Central memory CD8-positive, alpha-beta T cell (primary cell): Measurements from ENCODE around the gene INF2.
A peak's percentile ranks its signal among the peaks of the same experiment; 100 is the strongest.

Experiments used
- ATAC-seq: fragments of 150-1000 bp; cut with Tn5 transposase; replicated peaks from 2 replicates; pipeline ENCODE4 v1.10.0; 2022; ENCODE audit warnings: mild to moderate bottlenecking, moderate FRiP score, moderate number of reproducible peaks; ENCODE audit not compliant: poor library complexity, severe bottlenecking; ENCODE audit errors: extremely low read depth
- DNase-seq, 2 donors: peaks; one replicate each; pipeline ENCODE4 v3.0.0; 2021; ENCODE audit warnings: low spot score in 2 of 2
- H3K27ac Mint-ChIP-seq: one replicate; pipeline ENCODE4 v1.8.0; 2022; ENCODE audit warnings: low read depth, mild to moderate bottlenecking, moderate library complexity, mixed read lengths
- H3K27me3 Mint-ChIP-seq: one replicate; pipeline ENCODE4 v1.8.0; 2022; ENCODE audit warnings: mixed read lengths
- H3K36me3 Mint-ChIP-seq: one replicate; pipeline ENCODE4 v1.8.0; 2022; ENCODE audit warnings: mild to moderate bottlenecking, moderate library complexity, mixed read lengths; ENCODE audit not compliant: insufficient read depth
- H3K4me1 Mint-ChIP-seq: one replicate; pipeline ENCODE4 v1.8.0; 2022; ENCODE audit warnings: mixed read lengths
- H3K4me3 Mint-ChIP-seq: one replicate; pipeline ENCODE4 v1.8.0; 2022; ENCODE audit warnings: mild to moderate bottlenecking, moderate library complexity, mixed read lengths
- H3K9me3 Mint-ChIP-seq: one replicate; pipeline ENCODE4 v1.8.0; 2022; ENCODE audit warnings: mixed read lengths

The INF2 gene

GRCh38 chr14:104681689-104682074 is 7.7 kb upstream of the INF2 start:
- ATAC-seq, result no peak
- peaks cover 17% of the 10 kb centered on the region for H3K4me1 Mint-ChIP-seq
- no peak for DNase-seq
- no peaks in the 10 kb centered on the region for H3K9me3 Mint-ChIP-seq
- H3K4me3 Mint-ChIP-seq, result no peak overlapping the region
- H3K27ac Mint-ChIP-seq, result no peak overlapping the region
- H3K27me3 Mint-ChIP-seq, result peaks cover 21% of the 10 kb centered on the region
- peaks cover 5% of the 10 kb centered on the region for H3K36me3 Mint-ChIP-seq

GRCh38 chr14:104682107-104682593 is 7.3 kb upstream of the INF2 start:
- Mint-ChIP-seq H3K36me3 (peaks cover 4% of the 10 kb centered on the region), H3K9me3 (no peaks in the 10 kb centered on the region), H3K27ac (no peak overlapping the region), H3K4me3 (no peak overlapping the region), H3K27me3 (peaks cover 21% of the 10 kb centered on the region), H3K4me1 (peaks cover 18% of the 10 kb centered on the region)
- ATAC-seq, result no peak
- DNase-seq, result no peak

GRCh38 chr14:104683653-104684448 is 5.6 kb upstream of the INF2 start:
- Mint-ChIP-seq H3K36me3 (peaks cover 3% of the 10 kb centered on the region), H3K27me3 (peaks cover 21% of the 10 kb centered on the region), H3K4me1 (peaks cover 16% of the 10 kb centered on the region), H3K4me3 (no peak overlapping the region), H3K27ac (no peak overlapping the region), H3K9me3 (no peaks in the 10 kb centered on the region)
- no peak for ATAC-seq
- DNase-seq, result no peak

- DNase-seq (no peak), ATAC-seq (no peak)
- H3K4me1 Mint-ChIP-seq, result peaks cover 16% of the 10 kb centered on the region
- H3K36me3 Mint-ChIP-seq, result peaks cover 3% of the 10 kb centered on the region
- H3K27ac Mint-ChIP-seq, result no peak overlapping the region
- H3K9me3 Mint-ChIP-seq, result no peaks in the 10 kb centered on the region
- H3K4me3 Mint-ChIP-seq, result no peak overlapping the region
- peaks cover 21% of the 10 kb centered on the region for H3K27me3 Mint-ChIP-seq
These were observed 5.0 kb upstream of the INF2 start for GRCh38 chr14:104684449-104684821.

GRCh38 chr14:104685216-104685997 is 4.0 kb upstream of the INF2 start:
- H3K4me3 Mint-ChIP-seq, result no peak overlapping the region
- H3K27ac Mint-ChIP-seq, result no peak overlapping the region
- peaks cover 16% of the 10 kb centered on the region for H3K4me1 Mint-ChIP-seq
- no peaks in the 10 kb centered on the region for H3K36me3 Mint-ChIP-seq
- peaks cover 14% of the 10 kb centered on the region for H3K27me3 Mint-ChIP-seq
- no peaks in the 10 kb centered on the region for H3K9me3 Mint-ChIP-seq
- ATAC-seq, result no peak
- DNase-seq, result no peak

DNA sequence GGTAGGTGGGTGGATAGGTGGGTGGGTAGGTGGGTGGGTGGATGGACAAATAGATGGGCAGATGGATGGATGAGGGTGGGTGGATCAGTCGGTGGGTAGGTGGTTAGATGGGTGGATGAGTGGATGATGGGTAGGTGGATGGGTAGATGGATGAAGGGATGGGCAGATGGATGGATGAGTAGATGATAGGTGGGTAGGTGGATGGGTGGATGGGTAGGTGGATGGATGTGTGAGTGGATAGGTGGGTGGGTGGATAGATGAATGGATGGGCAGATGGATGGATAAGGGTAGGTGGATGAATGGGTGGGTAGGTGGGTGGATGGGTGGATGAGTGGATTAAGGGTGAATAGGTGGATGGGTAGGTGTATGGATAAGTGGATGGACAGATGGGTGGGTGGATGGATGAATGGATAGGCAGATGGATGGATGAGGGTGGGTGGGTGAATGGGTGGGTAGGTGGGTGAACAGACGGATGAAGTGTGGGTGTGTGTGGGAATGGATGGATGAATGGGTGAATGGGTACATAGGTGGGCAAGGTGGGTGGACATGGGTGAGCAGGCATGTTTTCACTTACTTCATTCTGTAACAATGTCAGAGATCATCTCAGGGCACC is 3.3 kb upstream of the INF2 start:
- no peak overlapping the region for H3K27ac Mint-ChIP-seq
- no peak for ATAC-seq
- H3K9me3 Mint-ChIP-seq, result no peaks in the 10 kb centered on the region
- H3K4me1 Mint-ChIP-seq, result peaks cover 16% of the 10 kb centered on the region
- peaks cover 7% of the 10 kb centered on the region for H3K27me3 Mint-ChIP-seq
- H3K36me3 Mint-ChIP-seq, result no peaks in the 10 kb centered on the region
- no peak for DNase-seq
- no peak overlapping the region for H3K4me3 Mint-ChIP-seq

- H3K27ac Mint-ChIP-seq, result peak overlapping the region; percentile 25
- DNase-seq, result no peak
- peaks cover 16% of the 10 kb centered on the region for H3K4me1 Mint-ChIP-seq
- H3K36me3 Mint-ChIP-seq, result no peaks in the 10 kb centered on the region
- H3K9me3 Mint-ChIP-seq, result no peaks in the 10 kb centered on the region
- no peak for ATAC-seq
- no peak overlapping the region for H3K4me3 Mint-ChIP-seq
- no peaks in the 10 kb centered on the region for H3K27me3 Mint-ChIP-seq
These were observed 2.5 kb upstream of the INF2 start for GRCh38 chr14:104686624-104687517.

DNA sequence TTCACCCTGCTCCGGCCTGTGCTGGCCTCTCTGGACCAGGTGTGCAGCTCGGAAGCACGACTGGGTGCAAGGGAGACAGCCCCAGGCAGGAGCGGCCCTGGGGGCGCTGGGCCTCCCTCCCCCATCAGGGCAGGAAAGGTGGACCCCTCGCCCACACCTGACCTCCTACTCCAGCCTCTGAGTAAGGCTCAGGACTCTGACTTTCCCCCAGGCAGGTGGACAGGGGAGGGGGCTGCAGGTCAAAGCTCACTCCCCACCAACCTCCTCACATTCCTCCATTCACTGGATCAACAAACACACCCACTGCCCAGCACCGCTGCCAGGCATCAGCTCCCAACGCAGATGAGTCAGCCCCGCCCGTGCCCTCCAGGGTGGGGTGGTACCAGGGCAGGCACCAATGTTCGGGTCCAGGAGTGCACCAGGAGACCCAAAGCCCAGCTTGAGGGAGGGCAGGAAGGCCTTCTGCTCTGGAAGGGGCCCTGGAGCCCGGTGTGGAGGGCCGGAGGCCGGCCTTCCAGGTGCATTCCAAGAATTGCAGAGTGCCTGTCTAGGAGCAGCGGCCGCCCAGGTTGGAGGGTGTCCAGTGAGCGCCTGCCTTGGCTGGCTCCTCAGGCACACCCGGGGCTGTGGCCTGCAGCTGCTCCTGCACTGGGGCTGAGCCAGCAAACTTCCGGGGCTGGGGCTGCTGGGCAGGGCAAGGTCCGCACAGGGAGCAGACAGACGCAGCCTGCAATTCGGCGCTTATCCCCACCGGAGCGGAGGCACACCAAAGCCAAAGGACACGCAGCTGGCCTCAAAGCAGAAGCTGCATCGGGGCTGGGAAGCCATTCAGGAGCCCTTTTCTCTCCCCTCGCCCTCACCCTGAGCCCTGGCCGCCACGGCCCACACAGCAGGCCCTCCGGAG is 1.6 kb upstream of the INF2 start:
- no peaks in the 10 kb centered on the region for H3K36me3 Mint-ChIP-seq
- no peak for ATAC-seq
- DNase-seq, result no peak
- H3K4me1 Mint-ChIP-seq, result peaks cover 16% of the 10 kb centered on the region
- H3K27ac Mint-ChIP-seq, result no peak overlapping the region
- H3K4me3 Mint-ChIP-seq, result peak overlapping the region; percentile 73
- no peaks in the 10 kb centered on the region for H3K27me3 Mint-ChIP-seq
- H3K9me3 Mint-ChIP-seq, result no peaks in the 10 kb centered on the region

DNA sequence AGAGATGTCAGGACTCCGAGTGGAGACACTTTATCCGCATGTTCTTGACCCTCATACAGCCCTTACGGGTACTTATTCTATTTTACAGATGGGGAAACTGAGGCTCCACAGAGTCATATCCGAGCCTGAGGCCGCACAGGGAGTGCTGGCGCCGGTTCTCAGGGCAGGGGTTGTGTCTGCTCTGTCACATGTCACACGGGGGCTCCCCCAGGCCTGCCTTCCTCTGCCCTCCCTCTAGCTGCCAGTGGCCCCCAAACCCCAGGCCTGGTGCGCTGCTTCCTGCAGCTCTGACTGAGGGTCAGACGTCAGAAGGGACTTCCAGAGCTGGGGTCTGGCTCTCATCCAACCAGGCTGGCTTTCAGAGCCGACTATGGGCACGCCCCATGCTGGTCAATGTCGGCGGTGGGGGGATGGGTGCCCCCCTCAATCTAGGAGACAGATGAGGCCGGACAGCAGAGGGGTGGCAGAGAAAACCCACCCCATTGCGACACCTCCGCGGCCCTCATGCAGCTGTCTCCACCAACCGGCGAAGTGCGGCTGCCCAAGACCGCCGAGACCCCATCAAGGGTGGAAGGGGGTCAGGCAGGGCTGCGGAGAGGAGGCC is 811 bp upstream of the INF2 start:
- DNase-seq (no peak), ATAC-seq (no peak)
- no peaks in the 10 kb centered on the region for H3K36me3 Mint-ChIP-seq
- H3K9me3 Mint-ChIP-seq, result no peaks in the 10 kb centered on the region
- H3K27ac Mint-ChIP-seq, result no peak overlapping the region
- H3K4me3 Mint-ChIP-seq, result peak overlapping the region; percentile 73
- H3K4me1 Mint-ChIP-seq, result peaks cover 16% of the 10 kb centered on the region
- H3K27me3 Mint-ChIP-seq, result no peaks in the 10 kb centered on the region

DNA sequence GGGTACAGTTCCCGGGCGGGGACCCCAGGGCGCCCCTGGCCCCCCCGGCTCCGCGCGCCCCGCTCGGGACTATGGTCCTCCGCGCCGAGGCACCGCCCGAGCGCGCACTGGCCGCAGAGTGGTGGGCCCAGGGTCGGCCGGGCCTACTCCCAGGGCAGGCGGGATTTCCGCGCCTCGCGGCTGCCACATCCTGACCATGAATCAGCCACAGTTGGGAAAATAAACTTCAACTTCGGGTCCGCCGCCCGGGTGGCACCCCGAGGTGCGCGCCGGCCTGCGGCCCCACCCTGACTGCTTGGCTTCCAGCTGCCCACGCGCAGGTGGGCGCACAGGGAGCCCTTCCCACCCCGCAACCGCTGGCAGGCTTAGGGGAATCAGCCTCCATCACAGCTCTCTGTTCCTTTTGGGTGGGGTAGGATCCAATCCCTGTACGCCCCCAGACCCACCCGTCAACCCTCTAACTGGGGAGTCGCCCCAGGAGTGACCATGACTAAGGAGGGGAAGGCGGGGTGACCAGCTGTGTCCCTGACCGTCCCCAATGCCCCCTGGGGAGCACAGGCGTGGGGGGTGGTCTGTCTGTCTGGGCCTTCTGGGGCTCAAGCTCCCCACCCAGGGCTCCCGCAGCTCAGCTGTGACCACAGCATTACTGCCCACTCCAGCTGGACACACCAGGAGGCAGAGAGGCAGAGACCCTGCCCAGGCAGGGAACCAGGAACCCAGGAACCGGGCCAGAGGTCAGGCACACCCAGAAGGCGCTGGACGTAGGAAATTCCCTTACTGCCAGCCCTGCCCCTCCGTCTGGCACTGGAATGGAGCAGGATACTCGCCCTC is 678 bp downstream of the INF2 start:
- Mint-ChIP-seq H3K4me1 (peaks cover 22% of the 10 kb centered on the region), H3K4me3 (peak overlapping the region; percentile 71), H3K9me3 (no peaks in the 10 kb centered on the region), H3K36me3 (no peaks in the 10 kb centered on the region), H3K27ac (no peak overlapping the region), H3K27me3 (no peaks in the 10 kb centered on the region)
- DNase-seq (no peak), ATAC-seq (peak; percentile 15)
